OCI-LY7 (cell line): ENCODE measurements around the gene PRKAG2. TPM values are rescaled to one million over a fixed set of nuclear protein-coding genes. Genes with fewer than 3 reads are reported as not detected.

Source experiments
- BruUV-seq: library from RNA; stranded (reverse); fragments of 400-500 nt; replicated peaks from 2 replicates; lab custom pipeline; 2021; lab: Mats Ljungman, UMichigan
- CTCF ChIA-PET: fragments of 300-600 bp; sonication (Branson Sonifier 250); formaldehyde crosslinking; loops from one replicate; lab custom pipeline; 2022; ENCODE audit warnings: antibody characterized with exemption; ENCODE audit not compliant: unreplicated experiment; lab: Charles Lee
- POLR2A ChIA-PET: fragments of 300-600 bp; sonication (Branson Sonifier 250); formaldehyde crosslinking; loops from one replicate; lab custom pipeline; 2022; ENCODE audit warnings: antibody characterized with exemption; lab: Charles Lee
- DNase-seq: peaks from one replicate; pipeline ENCODE4 v3.0.0-alpha.2; 2015; ENCODE audit warnings: low spot score
- H2AFZ ChIP-seq: fragments of 200-600 bp; sonication (generic), shearing (Covaris generic); 2 replicates; pipeline ENCODE4 v1.6.1; 2014; ENCODE audit warnings: mild to moderate bottlenecking, antibody characterized with exemption, low read length, moderate library complexity
- H3K27ac ChIP-seq: fragments of 200-600 bp; sonication (generic); 2 replicates; pipeline ENCODE4 v1.5.1; 2014; ENCODE audit warnings: mixed run types, low read depth, mild to moderate bottlenecking, moderate library complexity, low read length, inconsistent platforms; ENCODE audit not compliant: poor library complexity, severe bottlenecking
- H3K36me3 ChIP-seq: fragments of 200-600 bp; sonication (generic); 2 replicates; pipeline ENCODE4 v1.6.1; 2014; ENCODE audit warnings: mild to moderate bottlenecking, antibody characterized with exemption, low read length, moderate library complexity, mixed read lengths; ENCODE audit not compliant: insufficient read depth
- H3K4me1 ChIP-seq: fragments of 200-600 bp; sonication (generic); 2 replicates; pipeline ENCODE4 v1.5.1; 2014; ENCODE audit warnings: mild to moderate bottlenecking, low read length; ENCODE audit not compliant: insufficient read depth, poor library complexity, severe bottlenecking
- H3K4me2 ChIP-seq: fragments of 200-600 bp; sonication (generic); 2 replicates; pipeline ENCODE4 v1.6.1; 2014; ENCODE audit warnings: mild to moderate bottlenecking, low read length
- H3K4me3 ChIP-seq: fragments of 200-600 bp; sonication (generic); 2 replicates; pipeline ENCODE4 v1.5.1; 2014; ENCODE audit warnings: mild to moderate bottlenecking, low read depth, low read length; ENCODE audit not compliant: poor library complexity, severe bottlenecking
- H3K79me2 ChIP-seq: fragments of 200-600 bp; sonication (generic); 2 replicates; pipeline ENCODE4 v1.6.1; 2016; ENCODE audit warnings: low read depth, mild to moderate bottlenecking, low read length, moderate library complexity, mixed read lengths; ENCODE audit not compliant: insufficient read depth
- H3K9me2 ChIP-seq: fragments of 200-600 bp; sonication (generic); 2 replicates; pipeline ENCODE4 v1.6.1; 2016; ENCODE audit warnings: mild to moderate bottlenecking, low read length, mixed read lengths; ENCODE audit not compliant: insufficient read depth
- H3K9me3 ChIP-seq: fragments of 200-600 bp; sonication (generic); 2 replicates; pipeline ENCODE4 v1.6.1; 2014; ENCODE audit warnings: mild to moderate bottlenecking, mixed run types, low read length, mixed read lengths
- H4K20me1 ChIP-seq: fragments of 200-600 bp; sonication (generic); 2 replicates; pipeline ENCODE4 v1.6.1; 2014; ENCODE audit warnings: mild to moderate bottlenecking, antibody characterized with exemption, low read length, moderate library complexity, mixed read lengths; ENCODE audit not compliant: insufficient read depth
- EZH2phosphoT487 ChIP-seq: fragments of 200-600 bp; sonication (generic); IDR thresholded peaks from 2 replicates; pipeline ENCODE4 v1.6.1; 2018; ENCODE audit warnings: low read depth, borderline replicate concordance, mild to moderate bottlenecking, mixed run types, antibody characterized with exemption, low read length, moderate library complexity, mixed read lengths
- intact Hi-C: fragments of 100-400 bp; cut with micrococcal nuclease; formaldehyde crosslinking; loops from one replicate; pipeline ENCODE4 v1.10.0; 2022; ENCODE audit not compliant: unreplicated experiment
- total RNA-seq, 2 experiments: library from RNA; depleted of rRNA in 1 of 2; stranded (reverse); fragments of >200 nt in 1 of 2; shearing (Covaris generic) in 1 of 2; gene quantifications; 2 replicates each; pipeline ENCODE4 v1.2.3, GENCODE V29; 2014 to 2022
- TF ChIP-seq, protein P1 (sequence below): fragments of 200-600 bp; sonication (generic); conservative IDR thresholded peaks from 2 replicates; pipeline ENCODE4 v1.5.1; 2014; ENCODE audit warnings: mild to moderate bottlenecking, antibody characterized with exemption, low read length, moderate library complexity, mixed read lengths

Gene PRKAG2
- total RNA-seq, 2 experiments from 2014 or later: 1.2 to 5.1 TPM

DNA sequence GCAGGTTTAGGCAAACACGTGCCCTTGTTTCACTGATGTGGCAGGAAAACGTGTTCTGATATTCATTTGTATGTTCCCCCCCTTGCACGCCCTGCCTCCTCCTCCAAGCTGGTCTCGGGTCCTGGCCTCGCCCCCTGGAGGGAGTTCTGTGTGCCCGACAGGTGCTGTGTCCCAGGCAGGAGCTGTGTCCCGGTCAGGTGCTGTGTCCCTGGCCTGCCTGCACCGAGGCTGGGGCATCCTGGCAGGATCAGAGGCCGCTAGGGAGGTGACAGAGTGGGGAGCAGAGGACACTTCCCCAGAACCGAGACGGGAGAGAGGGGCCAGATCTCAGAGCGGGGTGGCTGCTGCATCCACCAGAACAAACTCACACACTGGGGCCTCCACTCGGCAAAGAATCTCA, 45.3 kb downstream of the PRKAG2 start:
- Histone ChIP-seq H3K4me3 (no peak overlapping the region), H3K79me2 (no peaks in the 10 kb centered on the region), H3K36me3 (no peaks in the 10 kb centered on the region), H4K20me1 (no peaks in the 10 kb centered on the region), H3K9me3 (no peaks in the 10 kb centered on the region), H3K9me2 (no peaks in the 10 kb centered on the region), H3K4me1 (no peaks in the 10 kb centered on the region), H2AFZ (no peak overlapping the region), H3K27ac (no peak overlapping the region), H3K4me2 (no peak overlapping the region)
- intact Hi-C loops: no loop called here
- no TSS peak for BruUV-seq
- no peak for DNase-seq
- CTCF ChIA-PET: no interaction called here
- no peak for TF ChIP-seq EZH2phosphoT487
- TF ChIP-seq, protein P1, sequence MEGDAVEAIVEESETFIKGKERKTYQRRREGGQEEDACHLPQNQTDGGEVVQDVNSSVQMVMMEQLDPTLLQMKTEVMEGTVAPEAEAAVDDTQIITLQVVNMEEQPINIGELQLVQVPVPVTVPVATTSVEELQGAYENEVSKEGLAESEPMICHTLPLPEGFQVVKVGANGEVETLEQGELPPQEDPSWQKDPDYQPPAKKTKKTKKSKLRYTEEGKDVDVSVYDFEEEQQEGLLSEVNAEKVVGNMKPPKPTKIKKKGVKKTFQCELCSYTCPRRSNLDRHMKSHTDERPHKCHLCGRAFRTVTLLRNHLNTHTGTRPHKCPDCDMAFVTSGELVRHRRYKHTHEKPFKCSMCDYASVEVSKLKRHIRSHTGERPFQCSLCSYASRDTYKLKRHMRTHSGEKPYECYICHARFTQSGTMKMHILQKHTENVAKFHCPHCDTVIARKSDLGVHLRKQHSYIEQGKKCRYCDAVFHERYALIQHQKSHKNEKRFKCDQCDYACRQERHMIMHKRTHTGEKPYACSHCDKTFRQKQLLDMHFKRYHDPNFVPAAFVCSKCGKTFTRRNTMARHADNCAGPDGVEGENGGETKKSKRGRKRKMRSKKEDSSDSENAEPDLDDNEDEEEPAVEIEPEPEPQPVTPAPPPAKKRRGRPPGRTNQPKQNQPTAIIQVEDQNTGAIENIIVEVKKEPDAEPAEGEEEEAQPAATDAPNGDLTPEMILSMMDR: no peak
- POLR2A ChIA-PET: no interaction called here

DNA sequence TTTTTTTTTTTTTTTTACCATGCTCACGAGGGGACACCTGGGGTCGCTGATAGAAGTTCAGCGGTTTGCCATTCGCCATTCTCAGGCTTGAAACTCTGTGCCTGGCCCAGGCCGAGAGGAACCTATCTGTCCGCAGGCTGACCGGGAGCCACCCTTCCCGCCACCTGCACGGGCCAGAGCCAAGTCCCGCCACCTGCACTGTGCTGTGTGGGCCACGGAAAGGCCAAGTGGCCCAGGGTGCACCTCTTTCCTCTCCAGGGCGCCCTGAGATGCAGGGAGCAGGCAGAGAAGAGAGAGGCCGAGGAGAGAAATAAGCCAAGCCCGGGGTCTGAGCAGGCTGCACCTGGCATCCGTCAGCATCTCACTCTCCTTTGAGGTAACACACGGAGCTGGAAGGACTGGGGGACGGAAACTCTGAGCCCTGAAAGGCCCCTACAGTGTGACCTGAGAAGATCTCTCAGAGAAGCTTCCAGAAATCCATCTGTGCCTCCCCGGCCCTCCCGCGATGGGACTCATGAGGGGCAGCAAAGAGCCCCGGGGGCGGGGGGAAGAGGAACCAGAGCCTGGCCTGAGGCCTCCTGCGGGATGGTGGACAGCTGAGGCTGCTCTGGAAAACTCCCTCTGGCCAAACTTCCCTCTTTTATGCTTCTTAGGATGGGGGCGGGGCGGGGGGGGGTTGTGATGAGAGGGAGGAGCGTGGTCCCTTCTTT, 46.6 kb downstream of the PRKAG2 start:
- TF ChIP-seq, protein P1: no peak
- no peak for TF ChIP-seq EZH2phosphoT487
- H3K79me2 ChIP-seq: no peaks in the 10 kb centered on the region
- H3K36me3 ChIP-seq: no peaks in the 10 kb centered on the region
- H4K20me1 ChIP-seq: no peaks in the 10 kb centered on the region
- no peaks in the 10 kb centered on the region for H3K9me3 ChIP-seq
- H3K9me2 ChIP-seq: no peaks in the 10 kb centered on the region
- H3K27ac ChIP-seq: no peak overlapping the region
- CTCF ChIA-PET: no interaction called here
- POLR2A ChIA-PET: no interaction called here
- no peak overlapping the region for H3K4me2 ChIP-seq
- BruUV-seq: no TSS peak
- no peak overlapping the region for H2AFZ ChIP-seq
- intact Hi-C loops: no loop called here
- H3K4me3 ChIP-seq: no peak overlapping the region
- no peaks in the 10 kb centered on the region for H3K4me1 ChIP-seq
- no peak for DNase-seq

DNA sequence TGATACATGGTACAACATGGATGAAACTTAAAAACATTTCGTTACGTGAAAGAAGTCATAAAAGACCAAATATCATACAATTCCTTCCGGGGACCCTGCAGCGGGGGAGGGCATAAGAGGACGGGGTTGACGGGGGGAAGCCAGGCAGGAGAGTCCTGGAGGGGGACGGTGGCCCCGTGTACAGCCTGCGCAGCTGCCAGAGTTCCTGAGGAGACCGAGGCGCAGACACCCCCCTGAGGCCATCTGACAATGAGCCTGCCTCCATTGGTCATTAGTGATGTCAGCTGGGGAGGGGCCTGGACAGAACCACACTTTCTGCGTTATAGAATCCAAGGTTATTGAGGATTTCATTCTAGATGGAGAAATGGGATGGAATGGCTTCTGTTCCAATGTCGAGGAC, 47.2 kb downstream of the PRKAG2 start:
- Histone ChIP-seq H4K20me1 (no peaks in the 10 kb centered on the region), H3K79me2 (no peaks in the 10 kb centered on the region), H3K4me2 (no peak overlapping the region), H3K27ac (no peak overlapping the region), H2AFZ (no peak overlapping the region), H3K9me2 (no peaks in the 10 kb centered on the region), H3K4me3 (no peak overlapping the region), H3K4me1 (no peaks in the 10 kb centered on the region), H3K36me3 (no peaks in the 10 kb centered on the region), H3K9me3 (no peaks in the 10 kb centered on the region)
- no TSS peak for BruUV-seq
- TF ChIP-seq EZH2phosphoT487: no peak
- TF ChIP-seq, protein P1: no peak
- DNase-seq: no peak
- intact Hi-C loops: no loop called here
- ChIA-PET POLR2A (no interaction called here), CTCF (no interaction called here)
